ENCODE measurements around the gene RPRD2.
A peak's percentile ranks its signal among the peaks of the same experiment; 100 is the strongest.

DNA sequence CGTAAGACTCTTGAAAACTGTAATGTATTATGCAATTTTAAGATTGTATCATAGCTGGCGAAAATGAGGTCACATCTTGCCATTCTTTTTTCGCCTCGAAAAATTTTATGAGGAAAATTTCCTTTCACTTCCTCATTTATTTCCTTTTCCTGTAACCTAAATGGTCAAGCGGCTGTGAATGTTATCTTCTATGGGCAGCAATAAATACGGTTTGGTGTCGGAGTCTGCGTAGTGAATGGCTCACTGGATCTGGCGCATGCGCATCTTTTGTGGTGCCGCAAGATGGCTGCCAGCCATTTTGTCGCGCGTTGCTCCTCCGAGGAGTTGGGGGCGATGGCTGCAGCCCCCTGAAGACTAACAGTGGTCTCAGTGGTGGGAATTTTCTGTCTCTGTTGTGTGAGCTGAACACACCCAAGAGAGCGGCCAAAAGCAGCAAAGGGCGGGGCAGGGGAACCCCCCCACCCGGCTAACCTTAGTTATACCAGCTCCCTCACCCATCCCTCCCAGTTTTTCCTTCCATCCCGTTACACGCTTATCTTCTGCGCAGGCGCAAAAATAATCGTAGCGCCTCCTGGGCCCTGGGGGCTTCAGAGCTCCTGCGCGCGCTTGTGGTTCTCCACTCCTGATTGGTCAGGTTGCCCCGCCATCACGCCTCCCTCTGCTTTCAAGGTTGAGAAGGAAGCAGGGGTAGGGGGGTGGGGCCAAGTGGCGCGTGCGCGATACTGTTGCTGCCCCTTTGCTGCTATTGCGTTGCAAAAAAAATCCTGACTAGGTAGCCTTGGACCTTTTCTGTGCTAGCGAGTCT, at the start of gene RPRD2:
- no peak for TF ChIP-seq EZH2 (IDR thresholded peaks at IDR 0.05)
- TF ChIP-seq, protein P1, sequence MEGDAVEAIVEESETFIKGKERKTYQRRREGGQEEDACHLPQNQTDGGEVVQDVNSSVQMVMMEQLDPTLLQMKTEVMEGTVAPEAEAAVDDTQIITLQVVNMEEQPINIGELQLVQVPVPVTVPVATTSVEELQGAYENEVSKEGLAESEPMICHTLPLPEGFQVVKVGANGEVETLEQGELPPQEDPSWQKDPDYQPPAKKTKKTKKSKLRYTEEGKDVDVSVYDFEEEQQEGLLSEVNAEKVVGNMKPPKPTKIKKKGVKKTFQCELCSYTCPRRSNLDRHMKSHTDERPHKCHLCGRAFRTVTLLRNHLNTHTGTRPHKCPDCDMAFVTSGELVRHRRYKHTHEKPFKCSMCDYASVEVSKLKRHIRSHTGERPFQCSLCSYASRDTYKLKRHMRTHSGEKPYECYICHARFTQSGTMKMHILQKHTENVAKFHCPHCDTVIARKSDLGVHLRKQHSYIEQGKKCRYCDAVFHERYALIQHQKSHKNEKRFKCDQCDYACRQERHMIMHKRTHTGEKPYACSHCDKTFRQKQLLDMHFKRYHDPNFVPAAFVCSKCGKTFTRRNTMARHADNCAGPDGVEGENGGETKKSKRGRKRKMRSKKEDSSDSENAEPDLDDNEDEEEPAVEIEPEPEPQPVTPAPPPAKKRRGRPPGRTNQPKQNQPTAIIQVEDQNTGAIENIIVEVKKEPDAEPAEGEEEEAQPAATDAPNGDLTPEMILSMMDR (IDR thresholded peaks at IDR 0.05 in 2 of 3, conservative IDR thresholded peaks at IDR 0.05 in 1 of 3; ENCODE audit: borderline replicate concordance in 1 of 3, insufficient read depth in 1 of 3, low read depth in 2 of 3, low read length in 2 of 3): no peak
- peak; percentile 54; the same call in 1 of the 2 replicates for TF ChIP-seq SIN3A (IDR thresholded peaks at IDR 0.05; ENCODE audit: low read depth)
- no peak for TF ChIP-seq SRF (IDR thresholded peaks at IDR 0.05; ENCODE audit: low read depth)
- no peak for TF ChIP-seq EZH2phosphoT487 (IDR thresholded peaks at IDR 0.05; ENCODE audit: borderline replicate concordance)
- peak; percentile 61 for TF ChIP-seq POLR2A (IDR thresholded peaks at IDR 0.05; ENCODE audit: borderline replicate concordance, extremely low read depth, insufficient read depth, insufficient read length)
- TF ChIP-seq TCF7L2 (IDR thresholded peaks at IDR 0.05; ENCODE audit: borderline replicate concordance, extremely low read depth, insufficient read depth, insufficient read length): peak; percentile 67
- no peak for TF ChIP-seq ZFX (IDR thresholded peaks at IDR 0.05)
- TF ChIP-seq CEBPB (IDR thresholded peaks at IDR 0.05; ENCODE audit: low read depth): peak; percentile 53; the same call in 1 of the 2 replicates
- TF ChIP-seq POLR2AphosphoS5 (IDR thresholded peaks at IDR 0.05; ENCODE audit: low read depth, low read length): peak; percentile 73
- TF ChIP-seq ZNF274 (IDR thresholded peaks at IDR 0.05; ENCODE audit: low read depth, low read length): no peak
